Stimulated activated effector memory CD8-positive, alpha-beta T cell treated with anti-CD3 and anti-CD28 coated beads, Interleukin-12 subunit alpha, Interleukin-12 subunit beta, amount 100 ng/mL, for 72 hours (primary cell): Measurements from ENCODE around the gene MAPT.

Experiments used
- ATAC-seq: fragments of 150-1000 bp; cut with Tn5 transposase; 2 replicates; pipeline ENCODE4 v1.10.0; 2021
- DNase-seq, 2 donors: peaks; one replicate each; pipeline ENCODE4 v3.0.0; 2021 to 2022; ENCODE audit warnings: low spot score in 2 of 2
- H3K27ac Mint-ChIP-seq: one replicate; pipeline ENCODE4 v1.8.0; 2022; ENCODE audit warnings: mild to moderate bottlenecking, mixed read lengths
- H3K36me3 Mint-ChIP-seq: one replicate; pipeline ENCODE4 v1.8.0; 2022; ENCODE audit warnings: mild to moderate bottlenecking, mixed read lengths
- H3K4me1 Mint-ChIP-seq: one replicate; pipeline ENCODE4 v1.8.0; 2022; ENCODE audit warnings: mixed read lengths
- H3K4me3 Mint-ChIP-seq: one replicate; pipeline ENCODE4 v1.8.0; 2022; ENCODE audit warnings: mild to moderate bottlenecking, mixed read lengths
- H3K9me3 Mint-ChIP-seq: one replicate; pipeline ENCODE4 v1.8.0; 2022; ENCODE audit warnings: mixed read lengths

The MAPT gene

DNA sequence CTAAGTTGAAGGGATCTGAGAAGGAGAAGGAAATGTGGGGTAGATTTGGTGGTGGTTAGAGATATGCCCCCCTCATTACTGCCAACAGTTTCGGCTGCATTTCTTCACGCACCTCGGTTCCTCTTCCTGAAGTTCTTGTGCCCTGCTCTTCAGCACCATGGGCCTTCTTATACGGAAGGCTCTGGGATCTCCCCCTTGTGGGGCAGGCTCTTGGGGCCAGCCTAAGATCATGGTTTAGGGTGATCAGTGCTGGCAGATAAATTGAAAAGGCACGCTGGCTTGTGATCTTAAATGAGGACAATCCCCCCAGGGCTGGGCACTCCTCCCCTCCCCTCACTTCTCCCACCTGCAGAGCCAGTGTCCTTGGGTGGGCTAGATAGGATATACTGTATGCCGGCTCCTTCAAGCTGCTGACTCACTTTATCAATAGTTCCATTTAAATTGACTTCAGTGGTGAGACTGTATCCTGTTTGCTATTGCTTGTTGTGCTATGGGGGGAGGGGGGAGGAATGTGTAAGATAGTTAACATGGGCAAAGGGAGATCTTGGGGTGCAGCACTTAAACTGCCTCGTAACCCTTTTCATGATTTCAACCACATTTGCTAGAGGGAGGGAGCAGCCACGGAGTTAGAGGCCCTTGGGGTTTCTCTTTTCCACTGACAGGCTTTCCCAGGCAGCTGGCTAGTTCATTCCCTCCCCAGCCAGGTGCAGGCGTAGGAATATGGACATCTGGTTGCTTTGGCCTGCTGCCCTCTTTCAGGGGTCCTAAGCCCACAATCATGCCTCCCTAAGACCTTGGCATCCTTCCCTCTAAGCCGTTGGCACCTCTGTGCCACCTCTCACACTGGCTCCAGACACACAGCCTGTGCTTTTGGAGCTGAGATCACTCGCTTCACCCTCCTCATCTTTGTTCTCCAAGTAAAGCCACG lies 133.0 kb downstream of the MAPT start:
- no peak overlapping the region for H3K4me3 Mint-ChIP-seq
- H3K27ac Mint-ChIP-seq: peak overlapping the region; percentile 86
- DNase-seq: no peak
- peaks cover 84% of the 10 kb centered on the region for H3K36me3 Mint-ChIP-seq
- H3K9me3 Mint-ChIP-seq: no peaks in the 10 kb centered on the region
- no peak for ATAC-seq
- peaks cover 37% of the 10 kb centered on the region for H3K4me1 Mint-ChIP-seq

DNA sequence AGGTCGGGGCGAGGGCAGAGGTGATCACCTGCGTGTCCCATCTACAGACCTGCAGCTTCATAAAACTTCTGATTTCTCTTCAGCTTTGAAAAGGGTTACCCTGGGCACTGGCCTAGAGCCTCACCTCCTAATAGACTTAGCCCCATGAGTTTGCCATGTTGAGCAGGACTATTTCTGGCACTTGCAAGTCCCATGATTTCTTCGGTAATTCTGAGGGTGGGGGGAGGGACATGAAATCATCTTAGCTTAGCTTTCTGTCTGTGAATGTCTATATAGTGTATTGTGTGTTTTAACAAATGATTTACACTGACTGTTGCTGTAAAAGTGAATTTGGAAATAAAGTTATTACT lies 133.6 kb downstream of the MAPT start:
- DNase-seq (no peak), ATAC-seq (no peak)
- H3K4me3 Mint-ChIP-seq: no peak overlapping the region
- no peaks in the 10 kb centered on the region for H3K9me3 Mint-ChIP-seq
- peaks cover 37% of the 10 kb centered on the region for H3K4me1 Mint-ChIP-seq
- peak overlapping the region; percentile 86 for H3K27ac Mint-ChIP-seq
- peaks cover 91% of the 10 kb centered on the region for H3K36me3 Mint-ChIP-seq

DNA sequence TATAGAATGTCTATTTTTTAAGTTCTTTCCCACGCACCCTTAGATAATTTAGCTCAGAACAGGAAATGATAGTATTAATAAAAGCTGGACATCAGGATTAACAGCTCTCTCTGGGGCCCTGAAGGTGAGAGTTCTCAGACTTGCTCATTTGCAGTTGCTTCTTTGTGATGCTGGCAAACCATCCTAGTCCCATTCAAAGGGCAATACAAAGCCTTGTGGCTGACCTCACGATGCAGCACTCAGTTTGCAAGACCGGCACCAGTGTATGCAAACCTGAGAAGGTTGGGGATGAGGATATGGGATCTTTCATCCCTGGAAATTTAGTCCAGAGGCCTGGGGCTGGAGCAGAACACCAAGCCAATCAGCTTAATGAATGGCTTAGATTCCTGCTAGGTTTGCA lies 134.0 kb downstream of the MAPT start:
- Mint-ChIP-seq H3K4me1 (peaks cover 37% of the 10 kb centered on the region), H3K4me3 (no peak overlapping the region), H3K9me3 (no peaks in the 10 kb centered on the region), H3K27ac (peak overlapping the region; percentile 86), H3K36me3 (peaks cover 91% of the 10 kb centered on the region)
- ATAC-seq: no peak
- DNase-seq: no peak

DNA sequence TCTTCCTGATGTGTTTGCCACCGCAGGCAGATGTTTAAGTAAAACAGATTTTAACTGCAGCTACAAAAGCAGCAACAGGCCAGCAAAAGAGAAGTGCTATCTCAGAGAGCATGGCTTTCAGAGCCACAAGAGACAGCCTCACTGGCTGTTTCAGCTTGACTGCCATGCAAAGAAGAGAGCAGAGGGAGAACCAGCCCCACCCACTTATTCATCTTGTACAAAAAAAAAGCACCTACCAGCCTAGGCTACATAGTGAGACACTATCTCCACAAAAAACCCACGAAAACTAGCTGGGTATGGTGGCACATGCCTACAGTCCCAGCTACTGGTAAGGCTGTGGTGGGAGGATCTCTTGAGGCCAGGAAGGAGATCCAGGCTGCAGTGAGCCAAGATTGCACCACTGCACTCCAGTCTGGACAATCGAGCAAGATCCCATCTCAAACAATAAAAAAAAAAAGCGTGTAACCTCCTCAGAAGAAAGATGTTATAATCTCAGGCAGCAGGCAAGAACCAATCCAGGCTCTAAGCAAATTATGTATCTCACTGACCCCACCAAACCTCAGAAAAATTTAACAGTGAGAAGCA lies 134.7 kb downstream of the MAPT start:
- no peak for DNase-seq
- Mint-ChIP-seq H3K9me3 (no peaks in the 10 kb centered on the region), H3K4me3 (no peak overlapping the region), H3K36me3 (peaks cover 93% of the 10 kb centered on the region), H3K27ac (peak overlapping the region; percentile 38), H3K4me1 (peaks cover 37% of the 10 kb centered on the region)
- ATAC-seq: peak; percentile 31

DNA sequence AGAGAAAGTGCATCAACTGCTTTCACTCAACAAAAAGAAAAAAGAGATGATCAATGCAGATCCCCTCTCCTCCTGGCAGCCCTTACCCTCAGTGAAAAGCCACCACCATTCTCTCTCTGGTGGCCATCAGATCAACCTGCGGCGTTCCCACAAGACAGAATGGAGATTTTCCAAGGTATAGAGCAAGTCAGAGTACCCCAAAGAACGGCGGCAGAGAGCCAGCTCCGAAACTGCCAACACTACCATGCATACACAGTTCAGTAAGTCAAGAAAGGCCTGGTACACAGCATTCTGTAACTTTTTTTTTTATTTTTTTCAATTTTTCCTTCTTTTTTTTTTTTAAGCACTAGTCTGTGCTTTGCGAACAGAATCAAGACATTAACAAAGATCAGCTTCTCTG lies 135.3 kb downstream of the MAPT start:
- Mint-ChIP-seq H3K27ac (peak overlapping the region; percentile 38), H3K4me3 (no peak overlapping the region), H3K36me3 (peaks cover 93% of the 10 kb centered on the region), H3K4me1 (peaks cover 37% of the 10 kb centered on the region), H3K9me3 (no peaks in the 10 kb centered on the region)
- DNase-seq (no peak), ATAC-seq (no peak)

DNA sequence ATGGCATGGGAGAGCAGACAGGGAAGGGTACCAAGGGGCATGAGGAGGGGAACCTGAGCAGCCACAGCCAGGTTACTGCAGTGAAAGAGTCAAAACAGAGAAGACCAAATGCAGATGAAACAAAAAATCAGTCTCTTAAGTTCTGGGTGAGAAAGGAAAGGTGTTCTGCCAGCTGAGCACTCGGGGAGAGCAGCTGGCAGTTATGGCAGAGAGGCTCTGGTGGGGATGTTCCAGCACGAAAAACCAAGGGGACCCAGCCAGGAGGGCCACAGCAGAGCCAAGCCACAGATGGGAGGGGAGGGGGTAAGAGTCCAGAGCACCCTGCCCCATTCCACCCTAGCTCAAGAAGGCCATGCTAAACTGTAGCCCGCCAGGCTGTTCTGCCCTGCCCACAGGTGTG lies 136.4 kb downstream of the MAPT start:
- Mint-ChIP-seq H3K4me1 (peaks cover 35% of the 10 kb centered on the region), H3K4me3 (no peak overlapping the region), H3K27ac (peak overlapping the region; percentile 38), H3K9me3 (no peaks in the 10 kb centered on the region), H3K36me3 (peaks cover 95% of the 10 kb centered on the region)
- DNase-seq (no peak), ATAC-seq (no peak)

DNA sequence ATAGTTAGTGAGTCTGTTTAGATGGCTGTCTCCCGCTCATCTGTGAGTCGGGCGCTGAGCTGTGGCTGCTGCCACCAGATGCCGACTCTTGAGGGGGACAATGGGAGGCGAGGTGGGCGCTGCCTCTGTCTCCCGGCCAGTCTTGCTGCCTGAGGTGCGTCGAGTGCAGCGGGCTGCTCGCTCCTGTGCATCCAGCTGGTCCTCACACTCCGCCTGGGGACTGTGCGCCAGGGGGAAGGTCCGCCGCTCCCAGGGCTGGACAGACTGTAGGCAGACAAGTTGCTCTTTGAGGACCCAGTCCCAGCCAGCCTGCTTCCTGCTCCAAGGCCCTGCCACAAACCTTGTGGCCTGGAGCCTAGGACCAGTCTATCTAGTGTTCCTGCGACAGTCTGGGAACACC lies 137.1 kb downstream of the MAPT start:
- ATAC-seq: no peak
- Mint-ChIP-seq H3K4me3 (no peak overlapping the region), H3K4me1 (peaks cover 35% of the 10 kb centered on the region), H3K9me3 (no peaks in the 10 kb centered on the region), H3K36me3 (peaks cover 96% of the 10 kb centered on the region), H3K27ac (peak overlapping the region; percentile 38)
- DNase-seq: no peak

DNA sequence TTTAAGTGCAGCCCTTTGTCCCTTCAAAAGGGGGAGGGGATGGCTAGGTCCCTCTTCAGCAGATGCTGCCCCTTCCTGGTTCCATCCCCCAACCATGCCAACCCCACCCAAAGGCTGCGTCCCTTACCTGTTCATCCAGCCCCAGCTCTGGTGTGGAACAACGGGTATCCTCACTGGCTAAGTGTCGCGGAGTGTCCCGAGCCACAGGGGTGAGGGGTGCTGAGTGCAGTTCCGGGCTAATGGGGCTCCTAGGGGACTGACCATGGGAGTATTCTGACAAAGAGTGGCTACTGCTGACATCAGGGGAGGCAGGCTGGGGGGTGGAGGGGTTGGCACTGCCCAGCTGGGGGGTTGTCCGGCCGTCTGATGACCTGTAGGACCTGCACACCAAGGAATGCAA lies 137.6 kb downstream of the MAPT start:
- Mint-ChIP-seq H3K36me3 (peaks cover 96% of the 10 kb centered on the region), H3K9me3 (no peaks in the 10 kb centered on the region), H3K4me1 (peaks cover 35% of the 10 kb centered on the region), H3K4me3 (no peak overlapping the region), H3K27ac (no peak overlapping the region)
- no peak for DNase-seq
- no peak for ATAC-seq

DNA sequence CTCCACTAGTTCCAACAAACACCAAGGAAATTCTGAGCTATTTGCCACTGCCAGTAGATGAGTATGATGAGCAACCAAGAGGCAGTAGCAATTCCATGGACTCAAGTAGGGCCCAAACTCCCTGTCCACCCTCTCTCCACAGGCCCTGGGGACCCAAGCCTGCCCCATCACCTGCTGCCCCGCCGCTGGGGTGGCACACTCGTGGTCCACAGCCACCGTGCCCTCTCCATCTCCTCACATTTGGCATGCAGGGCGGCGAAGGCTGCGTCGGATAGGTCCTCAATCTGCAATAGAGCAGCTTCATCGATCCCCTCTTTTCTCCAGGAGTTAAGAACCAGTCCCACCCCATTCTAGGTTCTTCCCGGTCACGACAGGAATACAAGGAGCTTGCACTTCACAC lies 138.6 kb downstream of the MAPT start:
- Mint-ChIP-seq H3K36me3 (peaks cover 99% of the 10 kb centered on the region), H3K9me3 (no peaks in the 10 kb centered on the region), H3K4me1 (peaks cover 26% of the 10 kb centered on the region), H3K4me3 (no peak overlapping the region), H3K27ac (no peak overlapping the region)
- no peak for ATAC-seq
- no peak for DNase-seq

DNA sequence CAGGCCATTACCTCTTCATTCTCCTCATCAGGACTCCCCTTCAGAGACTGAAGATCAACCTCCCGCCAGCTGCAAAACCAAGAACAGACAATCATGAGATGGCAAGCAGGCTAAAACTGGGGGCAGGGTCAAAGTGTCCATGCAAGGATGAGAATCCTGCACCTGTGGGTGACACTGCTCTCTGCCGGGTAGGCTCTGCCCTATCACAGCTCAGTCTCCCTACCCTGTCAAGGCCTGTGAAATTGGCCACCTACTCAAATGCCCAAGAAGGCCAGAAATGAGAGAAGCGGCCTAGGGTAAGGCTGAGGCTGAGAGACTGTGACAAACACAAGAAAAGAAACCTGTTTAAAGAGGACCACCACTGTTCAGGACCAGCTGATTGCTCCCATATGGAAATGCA lies 139.0 kb downstream of the MAPT start:
- H3K4me3 Mint-ChIP-seq: no peak overlapping the region
- DNase-seq: no peak
- ATAC-seq: no peak
- H3K27ac Mint-ChIP-seq: no peak overlapping the region
- H3K9me3 Mint-ChIP-seq: no peaks in the 10 kb centered on the region
- peaks cover 30% of the 10 kb centered on the region for H3K4me1 Mint-ChIP-seq
- peaks cover 99% of the 10 kb centered on the region for H3K36me3 Mint-ChIP-seq

DNA sequence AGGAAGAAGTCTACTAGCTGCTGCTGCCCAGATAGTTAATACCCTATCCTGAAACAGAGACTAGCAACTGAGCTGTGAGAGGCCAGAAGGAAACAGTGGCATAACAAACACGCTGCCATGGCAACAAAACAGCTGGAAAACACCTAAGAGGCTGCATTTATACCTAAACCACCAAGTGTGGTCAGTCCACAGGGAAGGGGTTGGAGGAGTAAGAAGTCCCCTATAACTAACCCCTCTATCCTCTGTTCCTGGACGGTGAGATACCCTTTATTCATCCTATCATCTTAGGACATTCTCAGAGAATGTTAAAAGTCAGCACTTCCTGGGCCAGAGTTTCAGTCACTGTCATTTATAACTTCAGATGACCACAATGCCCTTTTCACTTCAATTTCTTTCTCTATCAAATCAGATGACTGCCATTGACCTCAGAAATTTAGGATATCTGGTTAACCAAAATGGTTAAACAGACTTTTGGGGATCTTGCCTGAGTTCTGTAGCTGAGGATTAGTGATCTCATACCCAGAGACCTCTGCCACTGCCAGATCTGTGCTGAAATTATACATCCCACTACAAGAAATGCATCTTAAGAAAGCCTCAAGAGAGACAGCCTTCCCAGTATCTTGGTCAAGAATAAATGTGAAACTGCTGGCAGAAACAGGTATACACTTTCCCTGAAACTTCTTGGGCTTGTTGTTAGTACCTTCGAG lies 140.9 kb downstream of the MAPT start:
- Mint-ChIP-seq H3K36me3 (peaks cover 99% of the 10 kb centered on the region), H3K4me3 (no peak overlapping the region), H3K9me3 (no peaks in the 10 kb centered on the region), H3K4me1 (peaks cover 23% of the 10 kb centered on the region), H3K27ac (peak overlapping the region; percentile 60)
- ATAC-seq (peak; percentile 71), DNase-seq (no peak)

DNA sequence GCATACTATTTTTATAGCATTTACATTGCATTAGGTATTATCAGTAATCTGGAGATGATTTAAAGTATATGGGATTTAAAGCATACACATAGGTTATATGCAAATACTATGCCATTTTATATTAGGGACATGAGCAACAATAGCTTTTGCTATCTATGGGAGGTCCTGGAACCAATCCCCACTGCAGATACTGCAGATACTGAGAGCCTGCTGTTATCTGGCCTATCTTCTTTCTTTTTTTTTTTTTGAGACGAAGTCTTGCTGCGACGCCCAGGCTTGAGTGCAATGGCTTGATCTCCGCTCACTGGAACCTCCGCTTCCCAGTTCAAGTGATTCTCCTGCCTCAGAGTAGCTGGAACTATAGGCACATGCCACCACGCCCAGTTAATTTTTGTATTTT lies 142.1 kb downstream of the MAPT start:
- DNase-seq: no peak
- peak overlapping the region; percentile 44 for H3K27ac Mint-ChIP-seq
- ATAC-seq: no peak
- H3K36me3 Mint-ChIP-seq: peaks cover 99% of the 10 kb centered on the region
- no peak overlapping the region for H3K4me3 Mint-ChIP-seq
- H3K9me3 Mint-ChIP-seq: no peaks in the 10 kb centered on the region
- peaks cover 19% of the 10 kb centered on the region for H3K4me1 Mint-ChIP-seq

DNA sequence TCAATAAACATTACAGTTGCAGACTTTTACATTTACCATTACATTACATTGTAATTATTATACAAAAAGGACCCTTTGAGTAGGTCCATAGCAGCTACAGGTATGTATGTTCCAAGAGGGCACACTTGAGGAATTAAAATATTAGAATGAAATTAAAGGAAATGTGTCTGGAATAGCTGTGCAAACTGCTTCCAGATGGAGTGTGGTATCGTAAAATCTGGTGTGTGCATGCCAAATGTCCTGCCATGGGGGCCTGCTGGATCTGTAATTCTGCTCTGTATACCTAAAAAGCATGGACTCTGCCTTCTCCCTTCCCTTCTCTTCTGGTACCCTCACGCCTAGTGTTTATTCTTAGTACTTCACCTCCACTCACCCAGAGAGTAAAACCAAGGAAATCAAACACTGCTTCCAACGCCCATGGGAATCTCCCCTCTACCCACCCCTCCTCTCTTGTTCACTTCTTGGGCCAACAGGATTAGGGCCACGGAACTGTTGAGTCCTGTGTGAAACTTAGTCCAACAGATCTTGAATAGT lies 143.4 kb downstream of the MAPT start:
- DNase-seq (no peak), ATAC-seq (no peak)
- Mint-ChIP-seq H3K4me1 (peaks cover 19% of the 10 kb centered on the region), H3K9me3 (no peaks in the 10 kb centered on the region), H3K36me3 (peaks cover 99% of the 10 kb centered on the region), H3K4me3 (no peak overlapping the region), H3K27ac (peak overlapping the region; percentile 78)

DNA sequence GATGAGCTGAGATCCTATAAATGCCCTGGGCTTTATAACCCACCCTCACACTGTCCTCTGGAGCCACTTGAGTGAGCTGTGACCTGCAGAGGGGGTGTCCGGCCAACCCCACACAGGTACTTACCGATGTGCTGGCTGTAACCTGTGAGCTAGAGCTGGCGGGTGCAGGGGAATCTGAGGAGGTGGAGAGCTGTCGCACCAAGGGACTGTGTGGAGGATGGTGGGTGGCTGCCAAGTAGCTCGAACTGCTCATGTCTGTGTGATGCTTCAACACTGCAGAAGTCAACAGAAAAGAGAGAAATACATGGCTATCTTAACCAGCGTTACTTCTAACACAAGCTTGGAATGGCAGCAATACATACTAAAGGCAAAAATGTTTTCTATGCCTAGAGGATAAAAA lies 144.1 kb downstream of the MAPT start:
- ATAC-seq: no peak
- Mint-ChIP-seq H3K4me1 (peaks cover 19% of the 10 kb centered on the region), H3K4me3 (no peak overlapping the region)

DNA sequence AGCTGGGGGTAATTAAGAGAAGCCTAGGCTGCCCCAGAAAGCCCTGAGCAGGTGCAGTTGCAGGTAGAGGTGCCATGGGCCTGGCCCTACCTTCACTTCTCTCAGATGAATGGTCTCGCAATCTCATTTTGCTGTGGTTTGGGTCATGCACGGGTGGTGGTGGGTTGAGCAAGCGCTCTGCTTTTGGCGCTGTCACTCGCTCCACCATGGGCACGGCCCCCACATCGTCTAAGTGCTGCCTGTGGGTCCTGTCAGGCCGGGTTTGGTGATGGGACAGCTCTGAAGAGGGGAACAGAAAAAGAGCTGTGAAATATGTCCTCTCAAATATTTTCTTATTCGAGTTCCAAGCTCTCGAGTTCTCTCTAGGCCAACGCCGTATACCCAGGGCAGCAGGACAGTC lies 144.6 kb downstream of the MAPT start:
- Mint-ChIP-seq H3K36me3 (peaks cover 99% of the 10 kb centered on the region), H3K27ac (peak overlapping the region; percentile 29), H3K4me3 (no peak overlapping the region), H3K4me1 (peaks cover 19% of the 10 kb centered on the region), H3K9me3 (no peaks in the 10 kb centered on the region)
- DNase-seq (no peak), ATAC-seq (no peak)

More for the DNA sequence above, 144.1 kb downstream of the MAPT start:
- Mint-ChIP-seq H3K27ac (peak overlapping the region; percentile 78), H3K9me3 (no peaks in the 10 kb centered on the region), H3K36me3 (peaks cover 99% of the 10 kb centered on the region)
- no peak for DNase-seq
